GM12865 (cell line): ENCODE results near the gene IFNAR1.

Experiments
- DNase-seq: peaks from one replicate; pipeline ENCODE4 v3.0.0; 2010; ENCODE audit warnings: low read depth
- H3K4me3 ChIP-seq: 2 replicates; pipeline ENCODE4 v1.5.1; 2011; ENCODE audit warnings: mild to moderate bottlenecking, low read depth, low read length, control low read depth
- CTCF ChIP-seq: IDR thresholded peaks from 2 replicates; pipeline ENCODE4 v1.5.1; 2011; ENCODE audit warnings: low read length, control low read depth, low read depth, inconsistent platforms; ENCODE audit not compliant: insufficient read depth; ENCODE audit errors: missing control alignments

Gene IFNAR1

DNA sequence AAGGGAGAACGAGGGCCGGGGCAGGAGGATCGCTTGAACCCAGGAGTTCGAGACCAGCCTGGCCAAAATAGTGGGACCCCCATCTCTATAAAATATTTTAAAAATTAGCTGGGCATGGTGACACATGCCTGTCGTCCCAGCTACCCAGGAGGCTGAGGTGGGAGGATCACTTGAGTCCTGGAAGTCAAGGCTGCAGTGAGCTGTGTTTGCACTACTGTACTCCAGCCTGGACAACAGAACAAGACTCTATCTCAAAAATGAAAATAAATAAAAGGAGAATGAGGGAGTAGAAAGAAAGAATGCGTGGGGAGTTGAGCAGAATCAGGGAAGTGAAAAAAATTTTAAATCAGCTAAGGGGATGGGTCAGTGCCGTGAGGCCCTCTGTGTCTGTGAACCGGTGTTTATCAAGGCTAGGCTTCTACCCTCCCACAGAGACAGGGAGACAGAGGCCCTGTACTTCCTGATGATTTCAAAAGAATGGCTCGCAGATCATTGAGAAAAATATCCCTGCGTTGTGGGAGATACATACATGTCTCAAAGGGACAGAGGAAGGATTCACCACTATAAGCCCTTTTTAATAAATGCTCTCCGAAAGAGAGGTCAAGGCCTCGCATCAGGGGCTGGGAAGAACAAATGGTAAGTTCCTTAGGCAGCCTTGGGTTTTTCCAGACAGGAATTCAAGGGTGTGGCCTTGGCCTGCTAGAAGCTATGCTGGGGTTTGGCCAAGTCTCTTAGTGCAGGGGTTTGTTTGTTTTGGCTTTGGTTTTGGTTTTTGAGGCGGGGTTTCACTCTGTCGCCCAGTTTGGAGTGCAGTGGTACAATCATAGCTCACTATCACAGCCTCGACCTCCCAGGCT is 37.9 kb upstream of the IFNAR1 start:
- DNase-seq, result no peak
- no peak for TF ChIP-seq CTCF
- H3K4me3 ChIP-seq, result no peak overlapping the region

GRCh38 chr21:33289199-33289819 is 35.5 kb upstream of the IFNAR1 start:
- no peak for TF ChIP-seq CTCF
- no peak for DNase-seq
- H3K4me3 ChIP-seq, result no peak overlapping the region

- no peak for TF ChIP-seq CTCF
- no peak overlapping the region for H3K4me3 ChIP-seq
- no peak for DNase-seq
Measured at GRCh38 chr21:33290441-33290840, 34.3 kb upstream of the IFNAR1 start.

GRCh38 chr21:33291686-33292085 is 33.1 kb upstream of the IFNAR1 start:
- TF ChIP-seq CTCF, result no peak
- no peak overlapping the region for H3K4me3 ChIP-seq
- no peak for DNase-seq

DNA sequence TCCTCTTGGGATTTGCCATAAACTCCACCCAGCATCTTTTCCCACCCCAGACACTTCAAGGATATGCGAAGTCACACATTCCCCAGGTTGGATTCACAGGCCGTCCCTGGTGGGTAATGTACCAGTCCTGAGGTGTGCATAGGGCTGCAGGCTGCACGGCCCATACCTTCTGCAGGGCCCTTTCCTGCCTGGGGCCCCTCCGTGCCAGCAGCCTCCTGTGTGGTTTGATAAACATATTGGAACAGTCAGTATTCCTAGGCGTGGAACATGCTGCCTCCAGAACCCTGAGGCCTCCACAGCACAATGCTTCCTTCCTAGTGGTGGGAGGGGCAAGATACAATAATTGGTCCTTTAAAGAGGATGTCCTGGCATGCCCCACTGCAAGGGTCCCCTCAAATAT is 32.0 kb upstream of the IFNAR1 start:
- no peak overlapping the region for H3K4me3 ChIP-seq
- TF ChIP-seq CTCF, result no peak
- no peak for DNase-seq

DNA sequence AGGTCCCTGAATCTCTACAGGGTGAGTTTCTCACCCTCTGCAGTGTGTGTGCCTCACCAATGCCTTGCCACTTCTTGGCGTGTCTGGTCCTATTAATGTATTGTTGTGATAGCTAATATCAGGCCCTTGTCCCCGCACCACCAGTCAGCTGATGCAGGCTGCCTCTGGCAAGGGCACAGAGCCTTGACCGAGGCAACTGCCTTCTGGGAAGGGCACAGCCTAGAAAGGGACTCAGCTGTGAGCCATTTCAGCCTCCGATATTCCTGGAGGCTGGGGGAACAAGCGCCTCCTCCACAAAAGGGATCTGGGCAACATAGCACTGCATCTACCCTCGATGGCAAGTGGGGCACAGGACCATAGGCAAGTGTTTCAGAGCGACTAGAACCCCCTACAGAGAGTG is 31.6 kb upstream of the IFNAR1 start:
- DNase-seq, result no peak
- TF ChIP-seq CTCF, result no peak
- no peak overlapping the region for H3K4me3 ChIP-seq

- H3K4me3 ChIP-seq, result no peak overlapping the region
- TF ChIP-seq CTCF, result no peak
- no peak for DNase-seq
Measured at GRCh38 chr21:33293811-33294216, 31.0 kb upstream of the IFNAR1 start.
